Activated T-cell treated with anti-CD3 and anti-CD28 coated beads, Interleukin-2, amount 50 U/mL, for 72 hours (primary cell): ENCODE results near the gene ALMS1. TPM values are rescaled to one million over a fixed set of nuclear protein-coding genes. Genes with fewer than 3 reads are reported as not detected.
"Not testable (repeated sequence)": the region's sequence is repeated elsewhere in the genome, so short reads cannot be mapped to it uniquely, and the experiment has no call there.

ENCODE experiments used
- ATAC-seq, 2 donors: fragments of 150-1000 bp; cut with Tn5 transposase; replicated peaks in 1 of 2; 2 replicates each; pipeline ENCODE4 v1.10.0; 2021; ENCODE audit warnings: moderate library complexity in 2 of 2, mild to moderate bottlenecking in 1 of 2
- DNase-seq, 2 donors: peaks; one replicate each; pipeline ENCODE4 v3.0.0; 2021 to 2022; ENCODE audit warnings: mixed read lengths in 1 of 2
- H3K27ac Mint-ChIP-seq: one replicate; pipeline ENCODE4 v1.8.0; 2022; ENCODE audit warnings: mild to moderate bottlenecking, moderate library complexity, mixed read lengths
- H3K27me3 Mint-ChIP-seq: one replicate; pipeline ENCODE4 v1.8.0; 2022; ENCODE audit warnings: low read depth, mixed read lengths
- H3K36me3 Mint-ChIP-seq, 2 donors: one replicate each; pipeline ENCODE4 v1.8.0; 2022; ENCODE audit warnings: mixed read lengths in 2 of 2, mild to moderate bottlenecking in 1 of 2; ENCODE audit not compliant: insufficient read depth in 2 of 2
- H3K4me1 Mint-ChIP-seq: one replicate; pipeline ENCODE4 v1.8.0; 2022; ENCODE audit warnings: low read depth, mixed read lengths
- H3K4me3 Mint-ChIP-seq, 2 donors: one replicate each; pipeline ENCODE4 v1.8.0; 2022; ENCODE audit warnings: mild to moderate bottlenecking in 2 of 2, mixed read lengths in 2 of 2, moderate library complexity in 2 of 2
- H3K9me3 Mint-ChIP-seq, 2 donors: one replicate each; pipeline ENCODE4 v1.8.0; 2022; ENCODE audit warnings: mixed read lengths in 2 of 2
- total RNA-seq, 2 donors: library from RNA; stranded (reverse); gene quantifications; one replicate each; pipeline ENCODE4 v1.2.3, GENCODE V29; 2022

Gene ALMS1
- total RNA-seq, 2 donors from 2014 or later, result 13.0 to 16.5 TPM

DNA sequence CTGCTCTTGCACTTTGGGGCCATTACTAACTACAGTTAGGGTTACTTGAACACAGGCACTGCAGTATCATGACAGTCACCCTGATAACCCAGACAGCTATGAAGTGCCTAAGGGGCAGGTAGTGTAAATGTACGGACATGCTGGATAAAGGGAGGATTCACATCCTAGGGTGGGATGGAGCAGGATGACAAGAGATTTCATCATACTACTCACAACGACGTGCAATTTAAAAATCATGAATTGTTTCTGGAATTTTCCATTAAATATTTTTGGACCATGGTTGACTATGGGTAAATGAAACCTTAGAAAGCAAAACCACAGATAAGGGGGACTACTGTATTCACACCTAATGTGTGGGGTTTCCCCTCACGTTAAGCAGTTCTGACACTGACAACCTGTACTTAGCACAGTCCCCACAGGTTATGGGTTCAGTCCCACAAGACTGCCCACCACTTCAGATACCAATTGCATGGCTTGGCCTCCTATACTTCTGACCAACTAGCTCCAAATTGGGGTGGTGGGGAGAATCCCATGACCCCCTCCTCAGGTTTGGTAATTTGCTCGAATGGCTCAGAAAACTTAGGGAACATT lies 180.7 kb downstream of the ALMS1 start:
- Mint-ChIP-seq H3K9me3 (no peaks in the 10 kb centered on the region), H3K27me3 (no peaks in the 10 kb centered on the region), H3K27ac (no peak overlapping the region), H3K36me3 (no peaks in the 10 kb centered on the region), H3K4me3 (no peak overlapping the region), H3K4me1 (no peaks in the 10 kb centered on the region)
- ATAC-seq (no peak), DNase-seq (no peak)

GRCh38 chr2:73575261-73575660 lies 189.6 kb downstream of the ALMS1 start:
- DNase-seq (no peak), ATAC-seq (no peak)
- Mint-ChIP-seq H3K36me3 (peaks cover 11 to 14% of the 10 kb centered on the region in 2 donors), H3K27me3 (no peaks in the 10 kb centered on the region), H3K4me1 (peaks cover 4% of the 10 kb centered on the region), H3K27ac (no peak overlapping the region), H3K9me3 (peaks cover 7 to 8% of the 10 kb centered on the region in 2 donors), H3K4me3 (no peak overlapping the region)

GRCh38 chr2:73582364-73582763 lies 196.7 kb downstream of the ALMS1 start:
- DNase-seq, result no peak
- H3K4me1 Mint-ChIP-seq, result peaks cover 8% of the 10 kb centered on the region
- ATAC-seq, result no peak
- peaks cover 13 to 15% of the 10 kb centered on the region in 2 donors for H3K9me3 Mint-ChIP-seq
- no peaks in the 10 kb centered on the region for H3K27me3 Mint-ChIP-seq
- no peak overlapping the region for H3K4me3 Mint-ChIP-seq
- H3K27ac Mint-ChIP-seq, result no peak overlapping the region
- peaks cover 24% of the 10 kb centered on the region in 2 donors for H3K36me3 Mint-ChIP-seq

DNA sequence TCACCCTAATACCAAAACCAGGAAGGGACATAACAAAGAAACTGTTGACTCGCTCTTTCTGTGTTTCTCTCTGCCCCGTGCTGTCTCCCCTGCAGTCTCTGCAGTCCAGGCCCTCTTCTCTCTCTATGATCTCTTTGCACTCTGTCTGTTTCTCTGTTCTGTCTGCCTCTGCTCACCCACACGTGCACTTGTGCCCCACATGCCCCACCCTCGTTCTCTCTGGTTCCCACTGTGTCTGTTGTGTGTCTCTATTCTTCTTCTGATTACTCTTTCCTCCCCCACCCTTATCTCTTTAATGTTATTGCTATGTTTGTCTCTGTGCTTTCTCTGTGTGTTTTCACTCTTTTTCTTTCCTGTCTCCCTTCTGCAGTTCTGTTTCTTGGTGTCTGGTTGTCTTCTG lies 202.5 kb downstream of the ALMS1 start:
- Mint-ChIP-seq H3K9me3 (peaks cover 0 to 6% of the 10 kb centered on the region in 2 donors), H3K4me1 (peaks cover 7% of the 10 kb centered on the region), H3K27ac (peak overlapping the region; percentile 14), H3K4me3 (no peak overlapping the region), H3K27me3 (no peaks in the 10 kb centered on the region), H3K36me3 (peaks cover 5 to 7% of the 10 kb centered on the region in 2 donors)
- no peak for DNase-seq
- no peak for ATAC-seq

- Mint-ChIP-seq H3K9me3 (peaks cover 0 to 2% of the 10 kb centered on the region in 2 donors), H3K36me3 (peaks cover 0 to 5% of the 10 kb centered on the region in 2 donors), H3K27ac (no peak overlapping the region), H3K4me1 (no peaks in the 10 kb centered on the region), H3K27me3 (no peaks in the 10 kb centered on the region), H3K4me3 (no peak overlapping the region)
- DNase-seq (no peak), ATAC-seq (no peak)
These were observed 208.0 kb downstream of the ALMS1 start for GRCh38 chr2:73593680-73594079.

- Mint-ChIP-seq H3K27ac (no peak overlapping the region), H3K27me3 (no peaks in the 10 kb centered on the region), H3K9me3 (peaks cover 0 to 2% of the 10 kb centered on the region in 2 donors), H3K4me1 (no peaks in the 10 kb centered on the region), H3K4me3 (no peak overlapping the region), H3K36me3 (peaks cover 0 to 5% of the 10 kb centered on the region in 2 donors)
- ATAC-seq (no peak), DNase-seq (no peak)
These were observed 208.6 kb downstream of the ALMS1 start for GRCh38 chr2:73594251-73594650.

DNA sequence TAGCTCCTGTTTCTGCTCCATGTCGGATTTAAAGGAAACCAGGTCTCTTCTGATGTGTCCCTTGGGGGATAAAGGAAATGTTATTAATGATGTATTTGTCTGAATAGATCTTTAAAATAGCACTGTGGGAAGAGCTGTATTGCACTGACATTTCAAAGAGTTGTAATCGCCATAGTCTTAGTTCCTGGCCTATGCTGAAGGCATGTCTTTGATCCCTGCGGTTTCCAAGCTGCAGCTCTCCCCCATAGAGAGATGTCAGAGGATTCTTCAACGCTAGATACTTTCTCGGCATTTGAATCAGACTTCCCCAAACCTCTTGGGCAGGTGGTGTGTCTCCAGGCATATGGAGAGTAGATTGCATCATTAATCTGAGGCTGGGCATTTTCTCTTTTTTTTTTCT lies 216.1 kb downstream of the ALMS1 start:
- H3K4me3 Mint-ChIP-seq, result no peak overlapping the region
- no peak for DNase-seq
- H3K9me3 Mint-ChIP-seq, result no peaks in the 10 kb centered on the region
- H3K27ac Mint-ChIP-seq, result no peak overlapping the region
- H3K36me3 Mint-ChIP-seq, result peaks cover 0 to 6% of the 10 kb centered on the region in 2 donors
- H3K4me1 Mint-ChIP-seq, result peaks cover 15% of the 10 kb centered on the region
- ATAC-seq, result no peak
- no peaks in the 10 kb centered on the region for H3K27me3 Mint-ChIP-seq

GRCh38 chr2:73603099-73603588 lies 217.5 kb downstream of the ALMS1 start:
- H3K9me3 Mint-ChIP-seq, H3K36me3 Mint-ChIP-seq, H3K27me3 Mint-ChIP-seq: not testable (repeated sequence)
- Mint-ChIP-seq H3K4me1 (peaks cover 15% of the 10 kb centered on the region), H3K27ac (peak overlapping the region; percentile 22), H3K4me3 (peak overlapping the region in 1 of 2 donors; percentile 10)
- DNase-seq (peak; percentile 35 to 52), ATAC-seq (peak; percentile 95 to 96)

DNA sequence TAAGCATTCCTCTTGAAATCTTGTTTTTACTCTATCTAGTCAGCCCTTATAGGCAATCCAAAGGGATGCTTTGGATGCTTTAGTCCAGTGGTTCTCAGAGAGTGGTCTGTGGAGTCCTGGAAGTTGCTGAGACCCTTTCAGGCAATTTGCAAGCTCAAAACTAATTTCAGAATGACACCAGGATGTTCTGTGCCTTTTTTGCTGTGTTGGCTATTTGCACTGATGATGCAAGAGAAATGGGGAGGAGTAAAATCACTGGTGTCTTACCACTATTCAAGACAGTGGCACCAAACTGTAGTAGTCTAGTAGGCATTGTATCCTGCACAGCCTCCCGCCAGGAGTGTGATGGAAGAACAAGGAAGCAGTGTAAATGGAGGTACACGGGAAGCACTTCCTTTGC lies 219.0 kb downstream of the ALMS1 start:
- not testable (repeated sequence) for ATAC-seq, H3K27me3 Mint-ChIP-seq, H3K4me3 Mint-ChIP-seq, H3K9me3 Mint-ChIP-seq, DNase-seq, H3K27ac Mint-ChIP-seq, H3K36me3 Mint-ChIP-seq
- peaks cover 15% of the 10 kb centered on the region for H3K4me1 Mint-ChIP-seq

DNA sequence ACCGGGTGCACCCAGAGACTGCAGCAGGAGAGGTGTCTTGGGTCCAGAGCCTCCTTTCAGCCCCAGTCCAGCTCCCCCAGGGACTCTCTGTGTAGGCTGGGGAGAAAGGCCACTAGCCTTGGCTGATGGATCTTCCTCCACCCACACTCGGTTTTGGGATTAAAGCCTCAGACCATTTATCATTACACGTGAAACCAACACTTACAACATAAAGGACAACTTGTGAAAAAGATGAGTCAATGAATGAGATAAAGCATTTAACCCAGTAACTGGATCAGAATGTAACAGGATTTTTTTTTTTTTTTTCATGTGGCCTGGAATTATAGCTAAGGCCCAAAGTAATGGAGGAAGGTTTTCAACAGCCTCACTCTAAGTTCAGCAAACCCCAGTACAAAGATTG lies 224.5 kb downstream of the ALMS1 start:
- H3K9me3 Mint-ChIP-seq, result no peaks in the 10 kb centered on the region
- DNase-seq, result no peak
- no peak overlapping the region for H3K4me3 Mint-ChIP-seq
- no peak overlapping the region for H3K27ac Mint-ChIP-seq
- no peaks in the 10 kb centered on the region for H3K27me3 Mint-ChIP-seq
- no peaks in the 10 kb centered on the region for H3K36me3 Mint-ChIP-seq
- ATAC-seq, result peak in 1 of 2 donors; percentile 24
- H3K4me1 Mint-ChIP-seq, result peaks cover 18% of the 10 kb centered on the region

GRCh38 chr2:73611193-73611592 lies 225.6 kb downstream of the ALMS1 start:
- Mint-ChIP-seq H3K4me1 (peaks cover 18% of the 10 kb centered on the region), H3K4me3 (no peak overlapping the region), H3K27ac (no peak overlapping the region), H3K36me3 (no peaks in the 10 kb centered on the region), H3K27me3 (no peaks in the 10 kb centered on the region), H3K9me3 (no peaks in the 10 kb centered on the region)
- ATAC-seq, result no peak
- no peak for DNase-seq

GRCh38 chr2:73611867-73612266 lies 226.2 kb downstream of the ALMS1 start:
- Mint-ChIP-seq H3K4me1 (peaks cover 18% of the 10 kb centered on the region), H3K36me3 (no peaks in the 10 kb centered on the region), H3K9me3 (no peaks in the 10 kb centered on the region), H3K4me3 (no peak overlapping the region), H3K27ac (no peak overlapping the region), H3K27me3 (no peaks in the 10 kb centered on the region)
- no peak for DNase-seq
- ATAC-seq, result peak in 1 of 2 donors; percentile 54

GRCh38 chr2:73614105-73614504 lies 228.5 kb downstream of the ALMS1 start:
- Mint-ChIP-seq H3K27me3 (no peaks in the 10 kb centered on the region), H3K27ac (no peak overlapping the region), H3K4me3 (no peak overlapping the region), H3K4me1 (peaks cover 18% of the 10 kb centered on the region), H3K9me3 (no peaks in the 10 kb centered on the region), H3K36me3 (no peaks in the 10 kb centered on the region)
- ATAC-seq, result peak; percentile 53 to 77
- DNase-seq, result peak in 1 of 2 donors; percentile 19

DNA sequence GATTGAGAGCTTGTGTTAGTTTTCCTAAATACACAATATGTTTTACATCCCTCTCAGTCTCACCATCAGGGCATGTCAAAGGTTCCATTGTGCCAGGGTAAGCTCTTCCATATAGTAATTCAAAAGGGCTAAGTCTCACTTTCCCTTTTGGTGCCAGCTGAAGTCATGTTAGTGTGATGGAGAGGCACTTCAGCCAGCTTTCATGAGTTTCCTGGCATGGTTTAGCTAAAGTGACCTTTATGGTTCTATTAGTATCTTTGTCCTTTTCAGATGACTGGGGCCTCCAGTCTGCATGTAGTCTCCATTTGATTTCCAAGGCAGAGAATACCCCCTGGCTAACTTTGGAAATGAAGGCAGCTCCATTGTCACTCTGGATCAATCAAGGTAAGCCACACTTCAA lies 229.4 kb downstream of the ALMS1 start:
- no peak for ATAC-seq

More for the DNA sequence above, 229.4 kb downstream of the ALMS1 start:
- no peak overlapping the region for H3K27ac Mint-ChIP-seq
- H3K4me1 Mint-ChIP-seq, result peaks cover 16% of the 10 kb centered on the region
- no peak overlapping the region for H3K4me3 Mint-ChIP-seq
- no peaks in the 10 kb centered on the region for H3K36me3 Mint-ChIP-seq
- no peaks in the 10 kb centered on the region for H3K9me3 Mint-ChIP-seq
- H3K27me3 Mint-ChIP-seq, result no peaks in the 10 kb centered on the region
- DNase-seq, result no peak
